Parathyroid adenoma (tissue), 2 donors: ENCODE results near the gene ADSL.

Source experiments
- H2AFZ ChIP-seq: fragments of 300-600 bp; sonication (generic); one replicate; pipeline ENCODE4 v1.7.0; 2017; ENCODE audit warnings: antibody characterized with exemption, mild to moderate bottlenecking
- H3K27ac ChIP-seq: fragments of 300-600 bp; sonication (generic); one replicate; pipeline ENCODE4 v1.7.0; 2017
- H3K27me3 ChIP-seq: fragments of 300-600 bp; sonication (generic); one replicate; pipeline ENCODE4 v1.7.0; 2017; ENCODE audit warnings: low read length; ENCODE audit not compliant: control insufficient read depth, insufficient read depth
- H3K36me3 ChIP-seq: fragments of 300-600 bp; sonication (generic); one replicate; pipeline ENCODE4 v1.7.0; 2017; ENCODE audit warnings: low read length; ENCODE audit not compliant: control insufficient read depth, insufficient read depth
- H3K4me1 ChIP-seq: fragments of 300-600 bp; sonication (generic); one replicate; pipeline ENCODE4 v1.7.0; 2017; ENCODE audit warnings: control low read depth
- H3K4me2 ChIP-seq: fragments of 300-600 bp; sonication (generic); one replicate; pipeline ENCODE4 v1.7.0; 2017; ENCODE audit warnings: low read length
- H3K4me3 ChIP-seq: fragments of 300-600 bp; sonication (generic); one replicate; pipeline ENCODE4 v1.7.0; 2017; ENCODE audit warnings: low read depth, low read length
- H3K79me2 ChIP-seq: fragments of 300-600 bp; sonication (generic); one replicate; pipeline ENCODE4 v1.7.0; 2017; ENCODE audit warnings: control low read depth
- H3K9ac ChIP-seq: fragments of 300-600 bp; sonication (generic); one replicate; pipeline ENCODE4 v1.7.0; 2017; ENCODE audit warnings: mild to moderate bottlenecking
- H3K9me3 ChIP-seq: fragments of 300-600 bp; sonication (generic); one replicate; pipeline ENCODE4 v1.7.0; 2017; ENCODE audit warnings: low read length; ENCODE audit not compliant: control insufficient read depth
- CTCF ChIP-seq: fragments of 300-600 bp; sonication (generic); IDR thresholded peaks from one replicate; pipeline ENCODE4 v1.7.0; 2017; ENCODE audit warnings: antibody characterized with exemption, mild to moderate bottlenecking
- donor health status: primary hyperparathyroidism.

The ADSL gene

GRCh38 chr22:40330615-40331014 lies 15.7 kb upstream of the ADSL start:
- no peaks in the 10 kb centered on the region for H3K9me3 ChIP-seq
- H3K4me3 ChIP-seq: no peak overlapping the region
- H3K27me3 ChIP-seq: no peaks in the 10 kb centered on the region
- no peaks in the 10 kb centered on the region for H3K79me2 ChIP-seq
- H3K9ac ChIP-seq: no peak overlapping the region
- H2AFZ ChIP-seq: no peak overlapping the region
- no peak overlapping the region for H3K27ac ChIP-seq
- no peaks in the 10 kb centered on the region for H3K36me3 ChIP-seq
- H3K4me2 ChIP-seq: no peak overlapping the region
- peaks cover 3% of the 10 kb centered on the region for H3K4me1 ChIP-seq
- no peak for TF ChIP-seq CTCF

GRCh38 chr22:40331706-40332105 lies 14.6 kb upstream of the ADSL start:
- Histone ChIP-seq H3K79me2 (no peaks in the 10 kb centered on the region), H3K4me2 (no peak overlapping the region), H3K9me3 (no peaks in the 10 kb centered on the region), H3K27me3 (no peaks in the 10 kb centered on the region), H3K27ac (no peak overlapping the region), H3K4me1 (peaks cover 3% of the 10 kb centered on the region), H3K9ac (no peak overlapping the region), H3K4me3 (no peak overlapping the region), H3K36me3 (no peaks in the 10 kb centered on the region), H2AFZ (no peak overlapping the region)
- no peak for TF ChIP-seq CTCF

DNA sequence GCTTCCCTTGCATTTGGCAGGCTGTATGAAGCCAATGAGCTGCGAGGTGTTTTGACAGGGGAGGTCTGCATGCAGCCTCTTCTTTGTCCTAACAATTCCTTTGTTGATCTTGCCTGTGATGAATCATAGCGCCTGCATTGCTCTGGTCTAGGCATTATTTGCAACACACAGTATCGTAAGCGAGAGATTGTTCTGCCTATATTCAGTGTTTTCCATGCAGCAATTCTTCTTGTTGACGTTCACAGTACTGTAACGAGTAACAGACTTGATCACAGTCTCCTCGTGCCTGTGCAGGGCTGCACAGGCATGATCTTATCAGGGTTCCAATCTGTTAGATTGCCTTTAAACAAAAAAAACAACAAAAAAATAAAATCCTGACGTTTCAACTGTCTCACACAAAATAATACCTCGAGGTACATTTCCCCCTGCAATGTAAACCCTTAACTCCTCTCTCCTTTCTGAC lies 13.9 kb upstream of the ADSL start:
- no peaks in the 10 kb centered on the region for H3K36me3 ChIP-seq
- no peaks in the 10 kb centered on the region for H3K9me3 ChIP-seq
- H3K4me2 ChIP-seq: no peak overlapping the region
- no peak overlapping the region for H3K4me3 ChIP-seq
- H3K27me3 ChIP-seq: no peaks in the 10 kb centered on the region
- no peak overlapping the region for H3K9ac ChIP-seq
- no peak overlapping the region for H2AFZ ChIP-seq
- no peaks in the 10 kb centered on the region for H3K79me2 ChIP-seq
- H3K4me1 ChIP-seq: peaks cover 3% of the 10 kb centered on the region
- no peak for TF ChIP-seq CTCF
- H3K27ac ChIP-seq: no peak overlapping the region

DNA sequence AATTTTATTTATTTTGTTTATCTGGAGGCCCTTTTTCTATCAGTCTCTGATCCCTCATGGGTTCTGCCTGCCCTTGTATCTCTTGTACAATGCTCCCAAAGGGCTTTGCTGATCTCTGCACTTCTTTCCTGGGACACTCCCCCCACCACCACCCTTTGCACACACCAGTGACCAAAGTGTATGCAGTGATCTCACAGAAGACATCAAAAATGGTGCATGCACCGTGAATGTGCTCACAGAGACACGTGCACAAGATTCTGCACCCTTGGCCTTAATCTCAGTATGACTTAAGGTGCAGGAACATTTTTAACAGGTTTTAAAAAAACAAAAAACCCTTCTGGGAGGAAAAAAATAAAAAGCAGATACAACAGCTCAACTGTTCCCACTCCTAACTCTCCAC lies 12.2 kb upstream of the ADSL start:
- H3K9ac ChIP-seq: no peak overlapping the region
- TF ChIP-seq CTCF: no peak
- H3K79me2 ChIP-seq: no peaks in the 10 kb centered on the region
- no peaks in the 10 kb centered on the region for H3K9me3 ChIP-seq
- H3K4me2 ChIP-seq: no peak overlapping the region
- H3K36me3 ChIP-seq: no peaks in the 10 kb centered on the region
- no peak overlapping the region for H2AFZ ChIP-seq
- no peaks in the 10 kb centered on the region for H3K27me3 ChIP-seq
- H3K4me3 ChIP-seq: no peak overlapping the region
- H3K4me1 ChIP-seq: peaks cover 3% of the 10 kb centered on the region
- no peak overlapping the region for H3K27ac ChIP-seq

GRCh38 chr22:40334899-40335298 lies 11.4 kb upstream of the ADSL start:
- Histone ChIP-seq H3K4me3 (no peak overlapping the region), H3K9me3 (no peaks in the 10 kb centered on the region), H2AFZ (no peak overlapping the region), H3K36me3 (no peaks in the 10 kb centered on the region), H3K27ac (no peak overlapping the region), H3K4me2 (no peak overlapping the region), H3K27me3 (no peaks in the 10 kb centered on the region), H3K9ac (no peak overlapping the region), H3K79me2 (no peaks in the 10 kb centered on the region), H3K4me1 (peaks cover 3% of the 10 kb centered on the region)
- TF ChIP-seq CTCF: no peak
